Measurements from ENCODE around the gene SWT1.

- TF ChIP-seq PATZ1 (CRISPR knock-in tag; IDR thresholded peaks at IDR 0.05; ENCODE audit: borderline replicate concordance) (no peak), PPARA (CRISPR knock-in tag; IDR thresholded peaks at IDR 0.05; ENCODE audit: borderline replicate concordance) (no peak), RARB (CRISPR knock-in tag; IDR thresholded peaks at IDR 0.05) (no peak), ARNTL (CRISPR knock-in tag; IDR thresholded peaks at IDR 0.05; ENCODE audit: borderline replicate concordance, low read depth) (no peak), GLIS3 (CRISPR knock-in tag; IDR thresholded peaks at IDR 0.05) (no peak), CSDC2 (CRISPR knock-in tag; IDR thresholded peaks at IDR 0.05) (no peak), ZFP30 (CRISPR knock-in tag; IDR thresholded peaks at IDR 0.05) (no peak), TSHZ2 (CRISPR knock-in tag; IDR thresholded peaks at IDR 0.05) (no peak), CREB5 (CRISPR knock-in tag; IDR thresholded peaks at IDR 0.05; ENCODE audit: low read depth) (no peak), ZFP3 (CRISPR knock-in tag; IDR thresholded peaks at IDR 0.05) (no peak), POU6F1 (CRISPR knock-in tag; IDR thresholded peaks at IDR 0.05; ENCODE audit: borderline replicate concordance, low read depth) (no peak), ZNF565 (CRISPR knock-in tag; conservative IDR thresholded peaks at IDR 0.05; ENCODE audit: low read depth) (no peak), TOX (CRISPR knock-in tag; IDR thresholded peaks at IDR 0.05; ENCODE audit: borderline replicate concordance) (no peak)
These were observed 2.0 kb upstream of the SWT1 start for GRCh38 chr1:185154912-185155513.

Data from SK-N-SH treated with all-trans-retinoic acid at 6 μM for 48 hours (cell line).